SK-N-SH (cell line): ENCODE measurements around the gene LAMC2. TPM values are rescaled to one million over a fixed set of nuclear protein-coding genes. Genes with fewer than 3 reads are reported as not detected.

Experiments used
- CTCF ChIA-PET: fragments of 300-600, 350-600 bp; formaldehyde crosslinking; extraction: SDS; loops from one replicate; lab custom pipeline; 2021; lab: Yijun Ruan, JAX
- POLR2A ChIA-PET: fragments of 350-600 bp; sonication (Branson Sonifier 250); formaldehyde crosslinking; extraction: SDS; loops from one replicate; lab custom pipeline; 2020; ENCODE audit warnings: antibody characterized with exemption, inconsistent platforms; lab: Yijun Ruan, JAX
- DNase-seq: peaks from one replicate; pipeline ENCODE4 v3.0.0; 2012
- H2AFZ ChIP-seq: fragments of 200-600 bp; sonication (generic); 2 replicates; pipeline ENCODE4 v1.8.1; 2016; ENCODE audit warnings: antibody characterized with exemption, mild to moderate bottlenecking, low read depth
- H3F3A ChIP-seq: fragments of 200-600 bp; sonication (generic); replicated peaks from 2 replicates; pipeline ENCODE3; 2016; ENCODE audit warnings: antibody characterized with exemption, mild to moderate bottlenecking; ENCODE audit not compliant: insufficient read depth
- H3K27ac ChIP-seq, 2 experiments: fragments of 200-500 bp in 1 of 2; fragments of 200-600 bp in 1 of 2; sonication (Bioruptor generic) in 1 of 2; sonication (generic), shearing (Covaris generic) in 1 of 2; 2 replicates each; pipeline versions ENCODE4 v1.5.1 to v1.6.1; 2014 to 2016; ENCODE audit warnings: low read depth in 2 of 2, inconsistent platforms in 1 of 2, low read length in 1 of 2, mild to moderate bottlenecking in 1 of 2, mixed read lengths in 1 of 2
- H3K27me3 ChIP-seq: fragments of 200-600 bp; sonication (generic), shearing (Covaris generic); 2 replicates; pipeline ENCODE4 v1.6.1; 2016; ENCODE audit warnings: mixed run types; ENCODE audit not compliant: insufficient read depth
- H3K36me3 ChIP-seq, 2 experiments: fragments of 200-500 bp in 1 of 2; fragments of 200-600 bp in 1 of 2; sonication (Bioruptor generic) in 1 of 2; sonication (generic) in 1 of 2; replicated peaks in 1 of 2; 2 replicates each; pipeline versions ENCODE3 to v1.5.1; 2014 to 2016; ENCODE audit warnings: low read length in 1 of 2, mild to moderate bottlenecking in 1 of 2; ENCODE audit not compliant: insufficient read depth in 2 of 2, control insufficient read depth in 1 of 2
- H3K4me1 ChIP-seq, 2 experiments: fragments of 200-500 bp in 1 of 2; fragments of 200-600 bp in 1 of 2; sonication (Bioruptor generic) in 1 of 2; sonication (generic), shearing (Covaris generic) in 1 of 2; 2 replicates each; pipeline versions ENCODE4 v1.5.1 to v1.6.1; 2014 to 2016; ENCODE audit warnings: low read depth in 1 of 2, low read length in 1 of 2, mixed run types in 1 of 2; ENCODE audit not compliant: insufficient read depth in 2 of 2, control insufficient read depth in 1 of 2
- H3K4me2 ChIP-seq: fragments of 200-600 bp; sonication (generic), shearing (Covaris generic); 2 replicates; pipeline ENCODE4 v1.6.1; 2017; ENCODE audit warnings: mixed run types
- H3K4me3 ChIP-seq, 2 experiments: fragments of 200-500 bp in 1 of 2; fragments of 200-600 bp in 1 of 2; sonication (Bioruptor generic) in 1 of 2; sonication (generic), shearing (Covaris generic) in 1 of 2; 2 replicates each; pipeline versions ENCODE4 v1.5.1 to v1.8.1; 2014 to 2016; ENCODE audit warnings: low read depth in 2 of 2, inconsistent platforms in 1 of 2, low read length in 1 of 2, mild to moderate bottlenecking in 1 of 2, mixed read lengths in 1 of 2, moderate library complexity in 1 of 2
- H3K79me2 ChIP-seq: fragments of 200-600 bp; sonication (generic); 2 replicates; pipeline ENCODE4 v1.8.1; 2017; ENCODE audit warnings: mild to moderate bottlenecking; ENCODE audit not compliant: insufficient read depth
- H3K9ac ChIP-seq: fragments of 200-600 bp; sonication (generic); 2 replicates; pipeline ENCODE4 v1.6.1; 2017; ENCODE audit warnings: mixed run types
- H3K9me2 ChIP-seq: fragments of 200-600 bp; sonication (generic); 2 replicates; pipeline ENCODE4 v1.6.1; 2017; ENCODE audit warnings: mixed run types
- H3K9me3 ChIP-seq: fragments of 200-600 bp; sonication (generic); 2 replicates; pipeline ENCODE4 v1.6.1; 2017; ENCODE audit warnings: mixed run types, mild to moderate bottlenecking, moderate library complexity
- H4K20me1 ChIP-seq: fragments of 200-600 bp; sonication (generic); 2 replicates; pipeline ENCODE4 v1.6.1; 2017; ENCODE audit warnings: mild to moderate bottlenecking, mixed run types; ENCODE audit not compliant: insufficient read depth
- CTCF ChIP-seq: fragments of 200-600 bp; sonication (generic); IDR thresholded peaks from 2 replicates; pipeline ENCODE4 v1.6.1; 2017; ENCODE audit warnings: antibody characterized with exemption, mild to moderate bottlenecking, moderate library complexity
- EP300 ChIP-seq, 2 experiments: IDR thresholded peaks; 2 replicates each; pipeline versions ENCODE4 v1.4.0 to v1.6.1; 2012; ENCODE audit warnings: borderline replicate concordance in 1 of 2, low read depth in 1 of 2, low read length in 1 of 2
- EZH2phosphoT487 ChIP-seq: fragments of 200-600 bp; sonication (generic); IDR thresholded peaks from 2 replicates; pipeline ENCODE4 v1.6.1; 2017; ENCODE audit warnings: low read depth, mixed run types, mild to moderate bottlenecking, antibody characterized with exemption, moderate library complexity, borderline replicate concordance
- FOXJ3 ChIP-seq: sonication (generic); formaldehyde crosslinking; IDR thresholded peaks from 2 replicates; pipeline ENCODE4 v1.5.1; 2020; ENCODE audit warnings: mild to moderate bottlenecking, missing genetic modification reagents
- GATA2 ChIP-seq: sonication (generic); formaldehyde crosslinking; IDR thresholded peaks from 2 replicates; pipeline ENCODE4 v1.5.0; 2020; ENCODE audit warnings: mild to moderate bottlenecking, missing genetic modification reagents
- JUND ChIP-seq: IDR thresholded peaks from 2 replicates; pipeline ENCODE4 v1.4.0; 2012
- MAX ChIP-seq: IDR thresholded peaks from 2 replicates; pipeline ENCODE4 v1.4.0; 2012; ENCODE audit warnings: low read depth
- NFIC ChIP-seq: IDR thresholded peaks from 2 replicates; pipeline ENCODE4 v1.4.0; 2012; ENCODE audit warnings: borderline replicate concordance
- POLR2AphosphoS5 ChIP-seq: IDR thresholded peaks from 2 replicates; pipeline ENCODE4 v1.6.1; 2012; ENCODE audit warnings: low read depth, low read length
- RAD21 ChIP-seq: IDR thresholded peaks from 2 replicates; pipeline ENCODE4 v1.6.1; 2012; ENCODE audit warnings: mild to moderate bottlenecking, low read length
- RCOR1 ChIP-seq: fragments of 150-350 bp; IDR thresholded peaks from 2 replicates; pipeline ENCODE4 v1.6.1; 2017; ENCODE audit warnings: antibody characterized with exemption, low read length
- RFX5 ChIP-seq: IDR thresholded peaks from 2 replicates; pipeline ENCODE4 v1.6.1; 2012; ENCODE audit warnings: mild to moderate bottlenecking, improper control_type of control experiment, low read length
- RXRA ChIP-seq: IDR thresholded peaks from 2 replicates; pipeline ENCODE4 v1.4.0; 2012; ENCODE audit warnings: low read depth, mild to moderate bottlenecking, borderline replicate concordance
- SIN3A ChIP-seq: IDR thresholded peaks from 2 replicates; pipeline ENCODE4 v1.6.1; 2012; ENCODE audit warnings: low read depth, mild to moderate bottlenecking, low read length, moderate library complexity, borderline replicate concordance
- TCF12 ChIP-seq: IDR thresholded peaks from 2 replicates; pipeline ENCODE4 v1.4.0; 2012
- TEAD4 ChIP-seq: IDR thresholded peaks from 2 replicates; pipeline ENCODE4 v1.4.0; 2012; ENCODE audit warnings: mild to moderate bottlenecking, borderline replicate concordance; ENCODE audit not compliant: insufficient read depth
- YY1 ChIP-seq: IDR thresholded peaks from 2 replicates; pipeline ENCODE4 v1.4.0; 2012; ENCODE audit warnings: low read depth, mild to moderate bottlenecking
- WGBS: methylation state at CpG from one replicate; pipeline ENCODE4 v1.1.6; 2017; ENCODE audit warnings: low lambda C conversion rate; 5-methylcytosine and 5-hydroxymethylcytosine counted together
- polyA plus RNA-seq, 3 experiments: library from polyadenylated mRNA; depleted of rRNA; stranded (reverse); fragments of >200 nt; gene quantifications; 2 replicates each; pipeline ENCODE4 v1.2.3, GENCODE V29; 2012
- TF ChIP-seq, protein P1 (sequence below): fragments of 150-350 bp; IDR thresholded peaks from 2 replicates; pipeline ENCODE4 v1.6.1; 2017; ENCODE audit warnings: antibody characterized with exemption, low read length, low read depth, borderline replicate concordance
- TF ChIP-seq, protein P2 (sequence below): IDR thresholded peaks from 2 replicates; pipeline ENCODE4; 2012
- TF ChIP-seq, protein P3 (sequence below): fragments of 150-350 bp; IDR thresholded peaks from 2 replicates; pipeline ENCODE4 v1.6.1; 2016; ENCODE audit warnings: mild to moderate bottlenecking, low read depth, low read length
- TF ChIP-seq, protein P4 (sequence below): IDR thresholded peaks from 2 replicates; pipeline ENCODE4 v1.4.0; 2012; ENCODE audit warnings: low read depth, borderline replicate concordance

LAMC2 gene
- polyA plus RNA-seq, 1 of the 3 experiments (the other 2 are of a cell fraction) = 0.15 TPM

- TF ChIP-seq EP300 (IDR thresholded peaks at IDR 0.05; ENCODE audit: borderline replicate concordance in 1 of 2, low read depth in 1 of 2, low read length in 1 of 2) (peak in 1 of 2 experiments; percentile 61; a peak in 1 of 4 replicates), JUND (peak; percentile 91), RAD21 (no peak; the same call in 1 of the 2 replicates), TEAD4 (no peak)
These were observed 48.8 kb downstream of the LAMC2 start (continued) for GRCh38 chr1:183234660-183235476.

DNA sequence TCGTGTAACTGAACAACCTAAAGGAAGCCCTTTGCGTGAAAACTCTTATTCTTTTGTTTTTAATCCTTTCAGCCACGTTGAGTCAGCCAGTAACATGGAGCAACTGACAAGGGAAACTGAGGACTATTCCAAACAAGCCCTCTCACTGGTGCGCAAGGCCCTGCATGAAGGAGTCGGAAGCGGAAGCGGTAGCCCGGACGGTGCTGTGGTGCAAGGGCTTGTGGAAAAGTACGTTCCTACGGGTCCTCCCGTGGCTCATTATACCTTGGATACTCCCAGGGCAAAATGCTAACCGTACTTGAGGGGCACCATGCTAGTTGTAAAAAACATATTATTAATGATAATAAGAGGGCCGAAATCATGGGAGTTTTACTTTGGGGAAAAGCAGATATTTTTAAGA lies 49.4 kb downstream of the LAMC2 start:
- peak overlapping the region; percentile 86 to 98; a peak in 3 of 4 replicates for H3K27ac ChIP-seq

More for the DNA sequence above, 49.4 kb downstream of the LAMC2 start:
- H3K9ac ChIP-seq = peak overlapping the region; percentile 74; the same call in 1 of the 2 replicates
- peaks cover 6 to 23% of the 10 kb centered on the region in 2 experiments; a peak in 2 of 4 replicates for H3K4me1 ChIP-seq
- H3K36me3 ChIP-seq = no peaks in the 10 kb centered on the region
- peak overlapping the region; percentile 81 for H3K4me2 ChIP-seq
- H3K27me3 ChIP-seq = no peaks in the 10 kb centered on the region
- no peaks in the 10 kb centered on the region for H4K20me1 ChIP-seq
- H3F3A ChIP-seq = peaks cover 30% of the 10 kb centered on the region
- WGBS = 97% methylated on average over 14 of the region's 14 CpGs
- CTCF ChIA-PET = interaction anchor here (0.7 to 2.7 kb wide), 11 partner anchors 11 to 286 kb away, joined by 3 to 11 read pairs (median 6); no protein-coding TSS in a partner anchor
- no peak for TF ChIP-seq RCOR1
- no peak for TF ChIP-seq MAX
- TF ChIP-seq, protein P1, sequence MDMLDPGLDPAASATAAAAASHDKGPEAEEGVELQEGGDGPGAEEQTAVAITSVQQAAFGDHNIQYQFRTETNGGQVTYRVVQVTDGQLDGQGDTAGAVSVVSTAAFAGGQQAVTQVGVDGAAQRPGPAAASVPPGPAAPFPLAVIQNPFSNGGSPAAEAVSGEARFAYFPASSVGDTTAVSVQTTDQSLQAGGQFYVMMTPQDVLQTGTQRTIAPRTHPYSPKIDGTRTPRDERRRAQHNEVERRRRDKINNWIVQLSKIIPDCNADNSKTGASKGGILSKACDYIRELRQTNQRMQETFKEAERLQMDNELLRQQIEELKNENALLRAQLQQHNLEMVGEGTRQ = no peak
- TF ChIP-seq TEAD4 = no peak
- no peak for TF ChIP-seq YY1
- TF ChIP-seq JUND = no peak
- no peak for TF ChIP-seq NFIC
- TF ChIP-seq, protein P2, sequence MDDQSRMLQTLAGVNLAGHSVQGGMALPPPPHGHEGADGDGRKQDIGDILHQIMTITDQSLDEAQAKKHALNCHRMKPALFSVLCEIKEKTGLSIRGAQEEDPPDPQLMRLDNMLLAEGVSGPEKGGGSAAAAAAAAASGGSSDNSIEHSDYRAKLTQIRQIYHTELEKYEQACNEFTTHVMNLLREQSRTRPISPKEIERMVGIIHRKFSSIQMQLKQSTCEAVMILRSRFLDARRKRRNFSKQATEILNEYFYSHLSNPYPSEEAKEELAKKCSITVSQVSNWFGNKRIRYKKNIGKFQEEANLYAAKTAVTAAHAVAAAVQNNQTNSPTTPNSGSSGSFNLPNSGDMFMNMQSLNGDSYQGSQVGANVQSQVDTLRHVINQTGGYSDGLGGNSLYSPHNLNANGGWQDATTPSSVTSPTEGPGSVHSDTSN = no peak
- TF ChIP-seq GATA2 (CRISPR knock-in tag) = no peak
- TF ChIP-seq SIN3A = no peak
- TF ChIP-seq, protein P3, sequence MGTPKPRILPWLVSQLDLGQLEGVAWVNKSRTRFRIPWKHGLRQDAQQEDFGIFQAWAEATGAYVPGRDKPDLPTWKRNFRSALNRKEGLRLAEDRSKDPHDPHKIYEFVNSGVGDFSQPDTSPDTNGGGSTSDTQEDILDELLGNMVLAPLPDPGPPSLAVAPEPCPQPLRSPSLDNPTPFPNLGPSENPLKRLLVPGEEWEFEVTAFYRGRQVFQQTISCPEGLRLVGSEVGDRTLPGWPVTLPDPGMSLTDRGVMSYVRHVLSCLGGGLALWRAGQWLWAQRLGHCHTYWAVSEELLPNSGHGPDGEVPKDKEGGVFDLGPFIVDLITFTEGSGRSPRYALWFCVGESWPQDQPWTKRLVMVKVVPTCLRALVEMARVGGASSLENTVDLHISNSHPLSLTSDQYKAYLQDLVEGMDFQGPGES = no peak
- no peak for TF ChIP-seq CTCF
- TF ChIP-seq, protein P4, sequence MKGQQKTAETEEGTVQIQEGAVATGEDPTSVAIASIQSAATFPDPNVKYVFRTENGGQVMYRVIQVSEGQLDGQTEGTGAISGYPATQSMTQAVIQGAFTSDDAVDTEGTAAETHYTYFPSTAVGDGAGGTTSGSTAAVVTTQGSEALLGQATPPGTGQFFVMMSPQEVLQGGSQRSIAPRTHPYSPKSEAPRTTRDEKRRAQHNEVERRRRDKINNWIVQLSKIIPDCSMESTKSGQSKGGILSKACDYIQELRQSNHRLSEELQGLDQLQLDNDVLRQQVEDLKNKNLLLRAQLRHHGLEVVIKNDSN = no peak
- no peak for TF ChIP-seq TCF12
- no peak for TF ChIP-seq EZH2phosphoT487
- no peak for TF ChIP-seq RFX5
- no peak for TF ChIP-seq POLR2AphosphoS5
- TF ChIP-seq RXRA = no peak
- no peak for TF ChIP-seq FOXJ3 (CRISPR knock-in tag)
- TF ChIP-seq, all 33 proteins: peak for 0
- no peaks in the 10 kb centered on the region for H3K9me3 ChIP-seq
- no peak overlapping the region; a peak in 1 of 4 replicates for H3K4me3 ChIP-seq
- no peaks in the 10 kb centered on the region for H3K79me2 ChIP-seq
- H2AFZ ChIP-seq = peak overlapping the region; percentile 80
- POLR2A ChIA-PET = no interaction called here
- no peaks in the 10 kb centered on the region for H3K9me2 ChIP-seq
- DNase-seq = no peak
